GM06990 (cell line): ENCODE data around the gene INVS.

ENCODE experiments used
- DNase-seq: peaks from one replicate; pipeline ENCODE4 v3.0.0-alpha.2; 2011; ENCODE audit not compliant: insufficient read length; ENCODE audit errors: extremely low read depth
- H3K27me3 ChIP-seq: replicated peaks from 2 replicates; pipeline ENCODE4 v1.6.0; 2011; ENCODE audit warnings: low read length; ENCODE audit not compliant: control insufficient read depth, insufficient read depth
- H3K36me3 ChIP-seq: 2 replicates; pipeline ENCODE4 v1.5.1; 2011; ENCODE audit warnings: low read length; ENCODE audit not compliant: control insufficient read depth, insufficient read depth
- H3K4me3 ChIP-seq: replicated peaks from 2 replicates; pipeline ENCODE4 v1.5.1; 2011; ENCODE audit warnings: low read depth, mild to moderate bottlenecking, control low read depth, low read length
- TF ChIP-seq, protein P1 (sequence below): IDR thresholded peaks from 2 replicates; pipeline ENCODE4 v1.5.1; 2011; ENCODE audit warnings: low read length, control low read depth, mild to moderate bottlenecking, inconsistent platforms; ENCODE audit not compliant: insufficient read depth, poor library complexity, severe bottlenecking

Gene INVS

DNA sequence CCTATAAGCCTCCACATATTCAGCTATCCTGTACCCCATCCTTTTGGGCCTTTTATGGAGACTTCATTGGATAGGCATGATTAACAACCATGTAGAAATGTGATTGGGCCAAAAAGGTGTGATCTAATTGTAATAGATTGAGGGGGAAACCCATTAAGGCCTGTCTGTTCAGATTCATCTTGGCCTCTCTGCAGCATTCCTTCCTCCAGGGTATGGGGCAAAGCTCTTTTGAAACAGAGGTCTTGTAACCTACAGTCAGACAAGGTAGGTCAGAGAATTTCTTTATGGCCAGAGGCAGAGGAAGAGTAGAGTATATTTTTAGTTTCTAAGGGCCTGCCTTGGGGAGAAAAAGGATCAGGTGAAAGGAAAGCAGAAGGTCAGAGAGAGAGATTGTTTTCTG, 98.5 kb downstream of the INVS start:
- DNase-seq: no peak

GRCh38 chr9:100202806-100203205, 103.8 kb downstream of the INVS start:
- TF ChIP-seq, protein P1, sequence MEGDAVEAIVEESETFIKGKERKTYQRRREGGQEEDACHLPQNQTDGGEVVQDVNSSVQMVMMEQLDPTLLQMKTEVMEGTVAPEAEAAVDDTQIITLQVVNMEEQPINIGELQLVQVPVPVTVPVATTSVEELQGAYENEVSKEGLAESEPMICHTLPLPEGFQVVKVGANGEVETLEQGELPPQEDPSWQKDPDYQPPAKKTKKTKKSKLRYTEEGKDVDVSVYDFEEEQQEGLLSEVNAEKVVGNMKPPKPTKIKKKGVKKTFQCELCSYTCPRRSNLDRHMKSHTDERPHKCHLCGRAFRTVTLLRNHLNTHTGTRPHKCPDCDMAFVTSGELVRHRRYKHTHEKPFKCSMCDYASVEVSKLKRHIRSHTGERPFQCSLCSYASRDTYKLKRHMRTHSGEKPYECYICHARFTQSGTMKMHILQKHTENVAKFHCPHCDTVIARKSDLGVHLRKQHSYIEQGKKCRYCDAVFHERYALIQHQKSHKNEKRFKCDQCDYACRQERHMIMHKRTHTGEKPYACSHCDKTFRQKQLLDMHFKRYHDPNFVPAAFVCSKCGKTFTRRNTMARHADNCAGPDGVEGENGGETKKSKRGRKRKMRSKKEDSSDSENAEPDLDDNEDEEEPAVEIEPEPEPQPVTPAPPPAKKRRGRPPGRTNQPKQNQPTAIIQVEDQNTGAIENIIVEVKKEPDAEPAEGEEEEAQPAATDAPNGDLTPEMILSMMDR: no peak
- Histone ChIP-seq H3K27me3 (no peaks in the 10 kb centered on the region), H3K36me3 (no peaks in the 10 kb centered on the region), H3K4me3 (no peak overlapping the region)
- DNase-seq: no peak

More for the DNA sequence above, 98.5 kb downstream of the INVS start:
- H3K36me3 ChIP-seq: no peaks in the 10 kb centered on the region
- no peaks in the 10 kb centered on the region for H3K27me3 ChIP-seq
- TF ChIP-seq, protein P1: no peak
- no peak overlapping the region for H3K4me3 ChIP-seq

DNA sequence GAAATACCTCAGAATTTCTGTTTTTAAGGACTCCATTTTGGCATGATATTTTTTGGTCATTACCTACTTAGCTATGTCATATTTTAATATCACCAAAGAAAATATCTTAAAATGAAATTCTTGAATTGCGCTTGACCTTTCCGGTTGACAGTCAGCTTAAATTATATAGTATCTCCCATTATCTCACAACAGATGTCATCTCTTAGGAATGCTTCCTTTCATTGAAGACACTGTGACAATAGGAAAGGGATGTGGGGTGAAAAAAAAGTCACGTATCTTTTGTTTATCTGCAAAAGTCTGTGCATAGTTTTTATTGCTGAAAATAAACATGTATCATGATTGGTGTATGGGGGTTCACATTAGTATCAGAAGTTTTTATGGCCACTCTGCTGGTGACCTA, 105.8 kb downstream of the INVS start:
- TF ChIP-seq, protein P1: no peak
- no peak overlapping the region for H3K4me3 ChIP-seq
- no peak for DNase-seq
- no peaks in the 10 kb centered on the region for H3K36me3 ChIP-seq
- no peaks in the 10 kb centered on the region for H3K27me3 ChIP-seq

GRCh38 chr9:100206899-100207298, 107.9 kb downstream of the INVS start:
- H3K36me3 ChIP-seq: no peaks in the 10 kb centered on the region
- TF ChIP-seq, protein P1: no peak
- H3K27me3 ChIP-seq: no peaks in the 10 kb centered on the region
- no peak for DNase-seq
- no peak overlapping the region for H3K4me3 ChIP-seq

- Histone ChIP-seq H3K4me3 (no peak overlapping the region), H3K27me3 (no peaks in the 10 kb centered on the region), H3K36me3 (no peaks in the 10 kb centered on the region)
- TF ChIP-seq, protein P1: no peak
- no peak for DNase-seq
Observed at GRCh38 chr9:100208673-100209072, 109.6 kb downstream of the INVS start.

DNA sequence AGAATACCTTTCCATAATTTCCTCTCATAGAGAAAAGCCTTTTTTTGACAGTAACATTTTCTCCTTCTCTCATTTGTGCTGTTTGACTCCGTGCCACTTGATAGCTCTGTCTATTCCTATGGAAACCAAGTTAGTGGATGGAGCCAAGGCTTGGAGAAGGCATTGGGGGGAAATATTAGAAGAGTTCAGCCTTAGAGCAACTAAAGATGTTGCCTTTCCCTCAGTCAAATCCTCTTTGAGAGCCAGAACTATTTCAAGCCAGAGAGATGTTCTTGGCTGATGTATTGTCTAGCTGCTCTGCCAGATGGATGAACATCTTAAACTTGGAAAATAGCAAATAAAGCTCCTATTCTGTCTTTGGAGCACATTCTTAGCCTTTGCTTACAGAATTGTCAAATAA, 112.4 kb downstream of the INVS start:
- H3K4me3 ChIP-seq: no peak overlapping the region
- TF ChIP-seq, protein P1: no peak
- DNase-seq: no peak
- H3K36me3 ChIP-seq: no peaks in the 10 kb centered on the region
- H3K27me3 ChIP-seq: no peaks in the 10 kb centered on the region
